Psoas muscle (tissue), 8 donors: Measurements from ENCODE around the gene EXD2. TPM values are rescaled to one million over a fixed set of nuclear protein-coding genes. Genes with fewer than 3 reads are reported as not detected.

Source experiments
- ATAC-seq, 4 donors: fragments of 200-7000 bp; cut with Tn5 transposase; one replicate each; pipeline ENCODE4 v1.9.1; 2020; ENCODE audit warnings: moderate library complexity in 3 of 4, mild to moderate bottlenecking in 2 of 4
- DNase-seq, 2 donors: peaks; one replicate each; pipeline ENCODE4 v3.0.0-alpha.2; 2020
- H3K27ac ChIP-seq: fragments of 200-600 bp; one replicate; pipeline ENCODE4 v1.8.0; 2022
- H3K27me3 ChIP-seq, 3 donors: fragments of 200-600 bp in 1 of 3; one replicate each; pipeline versions ENCODE4 v1.6.1 to v1.8.0; 2013 to 2022; ENCODE audit warnings: low read length in 2 of 3, mild to moderate bottlenecking in 2 of 3, moderate library complexity in 1 of 3; ENCODE audit not compliant: insufficient read depth in 3 of 3
- H3K36me3 ChIP-seq, 2 donors: fragments of 200-600 bp in 1 of 2; one replicate each; pipeline versions ENCODE4 v1.6.1 to v1.8.0; 2013 to 2022; ENCODE audit warnings: low read depth in 1 of 2, mild to moderate bottlenecking in 1 of 2, moderate library complexity in 1 of 2; ENCODE audit not compliant: insufficient read depth in 1 of 2
- H3K4me1 ChIP-seq: fragments of 200-600 bp; one replicate; pipeline ENCODE4 v1.8.0; 2022
- H3K4me3 ChIP-seq: fragments of 200-600 bp; one replicate; pipeline ENCODE4 v1.8.0; 2022; ENCODE audit warnings: mild to moderate bottlenecking
- H3K9me3 ChIP-seq: fragments of 200-600 bp; one replicate; pipeline ENCODE4 v1.8.0; 2022
- CTCF ChIP-seq: fragments of 200-600 bp; IDR thresholded peaks from one replicate; pipeline ENCODE4 v1.8.0; 2022; ENCODE audit warnings: antibody characterized with exemption
- WGBS, 3 donors: extraction: QIAGEN DNeasy Blood & Tissue Kit; methylation state at CpG; one replicate each; pipeline versions ENCODE4 v1.1.6 to v1.1.7; 2013; 5-methylcytosine and 5-hydroxymethylcytosine counted together
- intact Hi-C, 2 donors: fragments of 100-400 bp; cut with DNase I; formaldehyde crosslinking; loops; one replicate each; pipeline versions ENCODE4 v1.11.0 to v1.14.2; 2022
- polyA plus RNA-seq, 3 donors: library from polyadenylated mRNA; stranded (reverse); fragments of 200-250 nt; gene quantifications; one replicate each; pipeline ENCODE4 v1.2.3, GENCODE V29; 2013
- total RNA-seq, 4 donors: library from RNA; stranded (reverse); fragmentation: NEBNext Ultra II Directional in 2 of 4; extraction: Animal tissue kit (Norgen Biotek cat#: 25700) in 2 of 4; gene quantifications; one replicate each; pipeline versions ENCODE4 v1.2.1 to v1.2.4, GENCODE V29; 2021 to 2023
- donor health status: healthy with polysubstance abuse.
- donor health status: DM: no; HTN: no; CAD: no; lungs with moderate emphysema.
- donor health status: Bipolar disorder and iron deficiency.
- donor health status: healthy.
- donor health status: DM: yes; HTN: yes; CAD: no.
- donor health status: DM: no; HTN: no; CAD: no.
- donor health status: DM: no; HTN: no; CAD: no.
- donor health status: DM: yes; HTN: yes; CAD: no.

The EXD2 gene
- total and polyA plus RNA-seq, 7 donors, result 6.8 to 17.3 (median 12.6) TPM

- 90 to 100% (median 94%) methylated on average over 1 of the region's 1 CpG for WGBS, 3 donors
- no peak for DNase-seq
- Histone ChIP-seq H3K27ac (no peak overlapping the region), H3K4me1 (no peaks in the 10 kb centered on the region), H3K4me3 (no peak overlapping the region), H3K9me3 (no peaks in the 10 kb centered on the region), H3K36me3 (no peaks in the 10 kb centered on the region), H3K27me3 (peaks cover 0 to 7% (median 3%) of the 10 kb centered on the region in 3 donors)
- no peak for ATAC-seq
- intact Hi-C loops, result no loop called here
- no peak for TF ChIP-seq CTCF
Observed at GRCh38 chr14:69269381-69269780, 78.1 kb downstream of the EXD2 start.

GRCh38 chr14:69270097-69270496 is 78.8 kb downstream of the EXD2 start:
- WGBS, 3 donors, result 83 to 90% (median 89%) methylated on average over 10 of the region's 10 CpGs
- Histone ChIP-seq H3K4me1 (no peaks in the 10 kb centered on the region), H3K27ac (no peak overlapping the region), H3K27me3 (peaks cover 0 to 7% (median under 1%) of the 10 kb centered on the region in 3 donors), H3K36me3 (no peaks in the 10 kb centered on the region), H3K9me3 (no peaks in the 10 kb centered on the region), H3K4me3 (no peak overlapping the region)
- no peak for TF ChIP-seq CTCF
- no peak for DNase-seq
- intact Hi-C loops, result no loop called here
- no peak for ATAC-seq

DNA sequence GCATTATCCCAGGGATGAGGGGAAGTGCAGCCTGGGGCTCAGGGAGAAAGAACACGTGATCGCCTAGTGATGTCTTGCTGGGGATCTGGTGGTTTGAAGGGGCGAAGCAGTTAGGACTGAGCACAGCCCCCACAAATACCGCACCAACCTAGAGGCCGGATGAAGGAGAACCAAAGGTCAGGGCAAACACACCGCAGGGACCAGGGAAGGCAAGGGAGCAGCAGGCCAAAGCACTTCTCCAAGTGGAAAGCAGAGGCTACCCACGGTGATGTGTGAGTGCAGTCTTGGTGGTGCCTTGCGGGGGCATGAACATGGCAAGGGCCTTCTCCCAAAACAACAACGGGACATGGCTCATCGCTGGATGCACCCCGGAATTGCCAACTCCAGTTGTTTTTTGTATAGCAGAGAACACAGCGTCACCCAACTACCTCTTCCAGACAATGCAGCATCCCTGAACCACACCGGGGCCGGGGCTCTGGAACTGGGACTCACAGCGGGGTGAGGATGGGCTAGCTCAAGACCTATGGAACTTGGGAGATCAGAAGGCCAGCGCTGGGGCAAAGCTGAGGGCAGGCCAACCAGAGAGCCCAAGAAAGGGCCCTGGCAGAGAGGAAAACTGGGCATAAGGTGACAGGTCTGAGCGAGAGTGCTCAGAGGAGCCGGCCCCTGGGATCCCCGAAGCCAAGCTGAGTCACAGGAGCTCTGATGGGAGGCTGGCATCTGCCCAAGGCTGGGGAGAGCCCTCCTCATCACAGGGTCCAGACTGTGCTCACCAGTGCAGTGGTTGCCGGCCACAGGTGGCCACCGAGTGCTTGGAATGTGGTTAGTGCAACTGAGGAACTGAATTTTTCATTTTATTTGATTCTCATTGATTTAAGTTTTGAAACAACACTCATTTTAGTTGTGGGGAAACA is 79.8 kb downstream of the EXD2 start:
- H3K4me3 ChIP-seq, result no peak overlapping the region
- no peak for TF ChIP-seq CTCF
- no peaks in the 10 kb centered on the region for H3K4me1 ChIP-seq
- WGBS, 3 donors, result 84 to 87% (median 87%) methylated on average over 21 of the region's 21 CpGs
- peaks cover 0 to 4% (median 0%) of the 10 kb centered on the region in 3 donors for H3K27me3 ChIP-seq
- intact Hi-C loops, result no loop called here
- H3K9me3 ChIP-seq, result no peaks in the 10 kb centered on the region
- no peaks in the 10 kb centered on the region for H3K36me3 ChIP-seq
- H3K27ac ChIP-seq, result no peak overlapping the region
- no peak for ATAC-seq
- no peak for DNase-seq

- H3K4me3 ChIP-seq, result no peak overlapping the region
- H3K9me3 ChIP-seq, result no peaks in the 10 kb centered on the region
- no peak for TF ChIP-seq CTCF
- WGBS, 3 donors, result 46 to 63% (median 54%) methylated on average over 2 of the region's 2 CpGs
- DNase-seq (no peak), ATAC-seq (no peak)
- H3K36me3 ChIP-seq, result no peaks in the 10 kb centered on the region
- intact Hi-C loops, result no loop called here
- no peaks in the 10 kb centered on the region for H3K4me1 ChIP-seq
- H3K27me3 ChIP-seq, result no peaks in the 10 kb centered on the region
- no peak overlapping the region for H3K27ac ChIP-seq
Observed at GRCh38 chr14:69274321-69274720, 83.0 kb downstream of the EXD2 start.
